ENCODE data around the gene PANK3.

Gene PANK3

GRCh38 chr5:168578538-168579487, at the start of gene PANK3:
Gene PANK3 (minus strand): TSS chr5:168579368. CDS start chr5:168579283, 85 bp downstream.
- Histone ChIP-seq H3K9me3 (ENCODE audit: control insufficient read depth, low read length) (peaks cover under 1% of the 10 kb centered on the region), H3K27me3 (replicated peaks; ENCODE audit: control insufficient read depth, insufficient read depth, low read length) (no peaks in the 10 kb centered on the region), H3K4me3 (ENCODE audit: low read length) (peak within 1 kb of the TSS; percentile 99), H3K36me3 (ENCODE audit: control insufficient read depth, insufficient read depth, low read length, severe bottlenecking) (no peaks in the 10 kb centered on the region), H3K9ac (ENCODE audit: low read length) (peak within 1 kb of the TSS; percentile 99), H3K4me1 (ENCODE audit: control insufficient read depth, insufficient read depth, low read length) (peaks cover 33% of the 10 kb centered on the region)
- DNase-seq (ENCODE audit: low read depth), result no peak

GRCh38 chr5:168624850-168625364, 45.7 kb upstream of the PANK3 start:
- no peaks in the 10 kb centered on the region for H3K9me3 ChIP-seq (ENCODE audit: control insufficient read depth, low read length)
- no peaks in the 10 kb centered on the region for H3K27me3 ChIP-seq (replicated peaks; ENCODE audit: control insufficient read depth, insufficient read depth, low read length)
- peaks cover 41% of the 10 kb centered on the region for H3K4me1 ChIP-seq (ENCODE audit: control insufficient read depth, insufficient read depth, low read length)
- H3K36me3 ChIP-seq (ENCODE audit: control insufficient read depth, insufficient read depth, low read length, severe bottlenecking), result no peaks in the 10 kb centered on the region
- H3K4me3 ChIP-seq (ENCODE audit: low read length), result no peak overlapping the region
- H3K9ac ChIP-seq (ENCODE audit: low read length), result no peak overlapping the region
- peak; percentile 71 for DNase-seq (ENCODE audit: low read depth)

GRCh38 chr5:168620807-168621206, 41.6 kb upstream of the PANK3 start:
- Histone ChIP-seq H3K4me1 (ENCODE audit: control insufficient read depth, insufficient read depth, low read length) (peaks cover 9% of the 10 kb centered on the region), H3K9ac (ENCODE audit: low read length) (no peak overlapping the region), H3K4me3 (ENCODE audit: low read length) (no peak overlapping the region), H3K9me3 (ENCODE audit: control insufficient read depth, low read length) (no peaks in the 10 kb centered on the region), H3K36me3 (ENCODE audit: control insufficient read depth, insufficient read depth, low read length, severe bottlenecking) (no peaks in the 10 kb centered on the region), H3K27me3 (replicated peaks; ENCODE audit: control insufficient read depth, insufficient read depth, low read length) (no peaks in the 10 kb centered on the region)
- no peak for DNase-seq (ENCODE audit: low read depth)

GRCh38 chr5:168614661-168615060, 35.5 kb upstream of the PANK3 start:
- H3K9me3 ChIP-seq (ENCODE audit: control insufficient read depth, low read length), result no peaks in the 10 kb centered on the region
- peaks cover 15% of the 10 kb centered on the region for H3K4me1 ChIP-seq (ENCODE audit: control insufficient read depth, insufficient read depth, low read length)
- H3K9ac ChIP-seq (ENCODE audit: low read length), result no peak overlapping the region
- H3K27me3 ChIP-seq (replicated peaks; ENCODE audit: control insufficient read depth, insufficient read depth, low read length), result no peaks in the 10 kb centered on the region
- no peak for DNase-seq (ENCODE audit: low read depth)
- H3K36me3 ChIP-seq (ENCODE audit: control insufficient read depth, insufficient read depth, low read length, severe bottlenecking), result no peaks in the 10 kb centered on the region
- H3K4me3 ChIP-seq (ENCODE audit: low read length), result no peak overlapping the region

- Histone ChIP-seq H3K4me1 (ENCODE audit: control insufficient read depth, insufficient read depth, low read length) (peaks cover 15% of the 10 kb centered on the region), H3K36me3 (ENCODE audit: control insufficient read depth, insufficient read depth, low read length, severe bottlenecking) (no peaks in the 10 kb centered on the region), H3K9ac (ENCODE audit: low read length) (no peak overlapping the region), H3K4me3 (ENCODE audit: low read length) (no peak overlapping the region), H3K27me3 (replicated peaks; ENCODE audit: control insufficient read depth, insufficient read depth, low read length) (no peaks in the 10 kb centered on the region), H3K9me3 (ENCODE audit: control insufficient read depth, low read length) (no peaks in the 10 kb centered on the region)
- DNase-seq (ENCODE audit: low read depth), result no peak
Measured at GRCh38 chr5:168613996-168614395, 34.8 kb upstream of the PANK3 start.

- no peak for DNase-seq (ENCODE audit: low read depth)
- no peaks in the 10 kb centered on the region for H3K36me3 ChIP-seq (ENCODE audit: control insufficient read depth, insufficient read depth, low read length, severe bottlenecking)
- no peaks in the 10 kb centered on the region for H3K9me3 ChIP-seq (ENCODE audit: control insufficient read depth, low read length)
- H3K4me3 ChIP-seq (ENCODE audit: low read length), result no peak overlapping the region
- no peaks in the 10 kb centered on the region for H3K27me3 ChIP-seq (replicated peaks; ENCODE audit: control insufficient read depth, insufficient read depth, low read length)
- H3K4me1 ChIP-seq (ENCODE audit: control insufficient read depth, insufficient read depth, low read length), result peaks cover 15% of the 10 kb centered on the region
- no peak overlapping the region for H3K9ac ChIP-seq (ENCODE audit: low read length)
Measured at GRCh38 chr5:168613396-168613795, 34.2 kb upstream of the PANK3 start.

GRCh38 chr5:168612996-168613395, 33.8 kb upstream of the PANK3 start:
- Histone ChIP-seq H3K9me3 (ENCODE audit: control insufficient read depth, low read length) (no peaks in the 10 kb centered on the region), H3K9ac (ENCODE audit: low read length) (no peak overlapping the region), H3K36me3 (ENCODE audit: control insufficient read depth, insufficient read depth, low read length, severe bottlenecking) (no peaks in the 10 kb centered on the region), H3K27me3 (replicated peaks; ENCODE audit: control insufficient read depth, insufficient read depth, low read length) (no peaks in the 10 kb centered on the region), H3K4me3 (ENCODE audit: low read length) (no peak overlapping the region), H3K4me1 (ENCODE audit: control insufficient read depth, insufficient read depth, low read length) (peaks cover 15% of the 10 kb centered on the region)
- DNase-seq (ENCODE audit: low read depth), result no peak

- Histone ChIP-seq H3K4me3 (ENCODE audit: low read length) (no peak overlapping the region), H3K9ac (ENCODE audit: low read length) (no peak overlapping the region), H3K9me3 (ENCODE audit: control insufficient read depth, low read length) (no peaks in the 10 kb centered on the region), H3K36me3 (ENCODE audit: control insufficient read depth, insufficient read depth, low read length, severe bottlenecking) (no peaks in the 10 kb centered on the region), H3K27me3 (replicated peaks; ENCODE audit: control insufficient read depth, insufficient read depth, low read length) (no peaks in the 10 kb centered on the region), H3K4me1 (ENCODE audit: control insufficient read depth, insufficient read depth, low read length) (peaks cover 15% of the 10 kb centered on the region)
- DNase-seq (ENCODE audit: low read depth), result peak; percentile 26
Measured at GRCh38 chr5:168612123-168612522, 33.0 kb upstream of the PANK3 start.

GRCh38 chr5:168611165-168611564, 32.0 kb upstream of the PANK3 start:
- no peaks in the 10 kb centered on the region for H3K9me3 ChIP-seq (ENCODE audit: control insufficient read depth, low read length)
- peak; percentile 59 for DNase-seq (ENCODE audit: low read depth)
- H3K27me3 ChIP-seq (replicated peaks; ENCODE audit: control insufficient read depth, insufficient read depth, low read length), result no peaks in the 10 kb centered on the region
- no peak overlapping the region for H3K9ac ChIP-seq (ENCODE audit: low read length)
- peaks cover 15% of the 10 kb centered on the region for H3K4me1 ChIP-seq (ENCODE audit: control insufficient read depth, insufficient read depth, low read length)
- H3K4me3 ChIP-seq (ENCODE audit: low read length), result no peak overlapping the region
- no peaks in the 10 kb centered on the region for H3K36me3 ChIP-seq (ENCODE audit: control insufficient read depth, insufficient read depth, low read length, severe bottlenecking)

- Histone ChIP-seq H3K4me3 (ENCODE audit: low read length) (no peak overlapping the region), H3K4me1 (ENCODE audit: control insufficient read depth, insufficient read depth, low read length) (peaks cover 15% of the 10 kb centered on the region), H3K9ac (ENCODE audit: low read length) (no peak overlapping the region), H3K9me3 (ENCODE audit: control insufficient read depth, low read length) (no peaks in the 10 kb centered on the region), H3K27me3 (replicated peaks; ENCODE audit: control insufficient read depth, insufficient read depth, low read length) (no peaks in the 10 kb centered on the region), H3K36me3 (ENCODE audit: control insufficient read depth, insufficient read depth, low read length, severe bottlenecking) (no peaks in the 10 kb centered on the region)
- DNase-seq (ENCODE audit: low read depth), result no peak
Measured at GRCh38 chr5:168609806-168610482, 30.8 kb upstream of the PANK3 start.

GRCh38 chr5:168608821-168609220, 29.7 kb upstream of the PANK3 start:
- no peaks in the 10 kb centered on the region for H3K36me3 ChIP-seq (ENCODE audit: control insufficient read depth, insufficient read depth, low read length, severe bottlenecking)
- peaks cover 23% of the 10 kb centered on the region for H3K4me1 ChIP-seq (ENCODE audit: control insufficient read depth, insufficient read depth, low read length)
- H3K9me3 ChIP-seq (ENCODE audit: control insufficient read depth, low read length), result no peaks in the 10 kb centered on the region
- H3K4me3 ChIP-seq (ENCODE audit: low read length), result no peak overlapping the region
- no peaks in the 10 kb centered on the region for H3K27me3 ChIP-seq (replicated peaks; ENCODE audit: control insufficient read depth, insufficient read depth, low read length)
- no peak for DNase-seq (ENCODE audit: low read depth)
- no peak overlapping the region for H3K9ac ChIP-seq (ENCODE audit: low read length)
